SHP77 (cell line): ENCODE data around the gene MADD.
A peak's percentile ranks its signal among the peaks of the same experiment; 100 is the strongest.

ENCODE experiments used
- DNase-seq, 2 experiments: peaks; one replicate each; lab custom pipeline; 2025; lab: John Stamatoyannopoulos, UW

MADD gene

DNA sequence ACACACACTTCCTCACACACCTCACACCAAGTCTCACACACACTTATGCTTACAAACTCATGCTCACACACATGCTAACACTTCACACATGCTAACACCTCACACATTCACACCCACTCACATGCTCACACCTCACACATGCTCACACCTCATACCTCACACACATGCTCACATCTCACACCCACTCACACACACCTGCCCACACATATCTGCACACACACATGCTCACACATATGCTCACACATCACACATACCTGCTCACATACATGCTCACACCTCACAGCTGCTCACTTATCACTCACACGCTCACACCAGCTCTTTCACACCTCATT lies 87.0 kb downstream of the MADD start:
- no peak for DNase-seq

DNA sequence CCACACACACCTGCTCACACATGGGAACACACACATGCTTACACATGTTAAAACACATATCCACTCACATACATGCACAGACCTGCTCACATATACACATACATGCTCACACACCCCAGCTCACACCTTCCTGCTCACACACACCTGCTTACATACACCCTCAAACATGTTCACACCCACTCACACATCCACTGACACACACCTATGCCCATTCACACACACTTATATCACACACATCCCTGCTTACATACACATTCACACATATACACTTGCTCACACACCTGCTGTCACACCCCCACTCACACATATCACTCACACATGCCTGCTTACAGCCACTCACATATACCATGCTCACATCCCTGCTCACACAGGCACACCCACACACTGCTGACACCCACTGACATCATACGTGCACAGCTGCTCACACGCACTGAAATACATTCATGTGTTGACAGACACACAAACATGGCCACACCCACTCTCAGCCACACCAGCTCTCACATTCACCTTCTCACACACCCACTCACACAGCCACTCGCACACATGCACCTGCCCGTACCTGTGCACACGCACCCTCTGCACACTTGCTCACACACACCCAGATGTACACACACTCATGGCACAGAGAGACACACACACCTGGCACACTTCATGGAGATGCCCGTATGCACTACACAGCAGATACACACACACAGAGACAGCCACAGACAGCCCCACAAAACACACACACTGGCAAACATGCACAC lies 88.2 kb downstream of the MADD start:
- no peak for DNase-seq

GRCh38 chr11:47358731-47359051 lies 88.8 kb downstream of the MADD start:
- no peak for DNase-seq

GRCh38 chr11:47359162-47359561 lies 89.2 kb downstream of the MADD start:
- no peak for DNase-seq

GRCh38 chr11:47359586-47359985 lies 89.7 kb downstream of the MADD start:
- no peak for DNase-seq

GRCh38 chr11:47360341-47360740 lies 90.4 kb downstream of the MADD start:
- no peak for DNase-seq

DNA sequence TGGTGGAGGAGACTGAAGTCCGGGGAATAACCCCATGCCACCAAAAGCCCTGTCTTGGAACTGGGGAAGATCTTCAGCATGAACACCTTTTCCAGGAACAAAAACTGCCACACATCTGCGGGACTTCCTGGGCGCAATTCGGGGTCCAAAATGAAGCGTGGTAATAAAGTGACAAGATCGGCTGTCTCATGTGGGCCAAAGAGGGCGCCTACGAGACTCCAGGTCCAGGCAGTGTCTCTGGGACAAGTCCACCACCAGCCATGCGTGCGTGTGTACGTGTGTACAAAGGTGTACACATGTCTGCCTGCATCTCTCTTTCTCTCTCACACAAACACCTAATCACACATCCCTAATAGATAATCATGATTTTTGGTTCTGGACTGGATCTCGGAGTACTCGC lies 91.5 kb downstream of the MADD start:
- DNase-seq = no peak

- no peak for DNase-seq
Observed at GRCh38 chr11:47366020-47366490, 96.1 kb downstream of the MADD start.

- no peak for DNase-seq
Observed at GRCh38 chr11:47369676-47370075, 99.7 kb downstream of the MADD start.

- no peak for DNase-seq
Observed at GRCh38 chr11:47372422-47372821, 102.5 kb downstream of the MADD start.

- DNase-seq = peak; percentile 51 to 80
Observed at GRCh38 chr11:47373876-47374719, 104.2 kb downstream of the MADD start.

- DNase-seq = no peak
Observed at GRCh38 chr11:47374720-47375019, 104.7 kb downstream of the MADD start.

DNA sequence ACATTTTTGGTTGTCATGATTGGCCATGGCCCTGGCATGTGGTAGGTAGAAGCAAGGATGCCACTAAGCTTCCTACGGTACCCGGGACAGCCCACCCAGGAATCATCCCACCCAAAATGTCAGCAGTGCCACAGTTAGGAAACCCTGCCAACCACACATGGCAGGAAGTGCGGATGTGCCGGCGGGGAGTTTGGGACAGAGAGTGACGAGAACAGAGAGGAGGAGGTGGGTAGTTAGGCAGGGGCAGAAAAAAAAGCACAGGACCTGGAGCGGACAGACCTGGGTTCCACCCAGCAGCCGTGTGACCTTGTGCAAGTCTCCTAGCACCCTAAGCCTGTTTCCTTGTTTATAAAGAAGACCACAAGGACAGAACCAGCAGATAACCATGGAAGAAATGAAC lies 105.1 kb downstream of the MADD start:
- DNase-seq = no peak

DNA sequence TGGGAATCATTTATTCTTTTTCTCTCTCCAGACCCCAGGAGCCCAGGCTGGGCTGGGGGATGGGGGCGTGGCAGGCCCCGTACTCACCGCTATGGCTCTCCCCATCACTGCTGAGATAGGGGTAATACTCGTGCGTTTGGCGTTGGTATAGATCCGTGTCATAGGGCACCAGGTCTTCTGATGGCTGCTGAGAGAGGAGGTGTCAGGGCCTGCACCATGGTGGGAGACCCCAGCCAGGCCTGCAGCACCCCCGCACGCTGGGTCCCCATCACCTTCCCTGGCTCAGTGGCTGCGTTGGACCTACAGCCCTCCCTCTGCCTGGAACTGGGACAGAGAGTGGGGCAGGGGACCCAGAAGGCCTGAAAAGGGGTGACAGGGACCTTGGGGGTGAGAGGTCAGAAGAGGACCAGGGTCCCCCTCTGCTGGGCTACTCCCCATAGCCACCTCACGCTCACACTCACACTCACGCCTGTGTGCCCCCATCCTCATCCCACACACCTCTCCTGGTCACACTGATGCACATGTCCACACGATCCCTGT lies 105.7 kb downstream of the MADD start:
- no peak for DNase-seq

GRCh38 chr11:47376107-47376524 lies 106.2 kb downstream of the MADD start:
- DNase-seq = no peak

DNA sequence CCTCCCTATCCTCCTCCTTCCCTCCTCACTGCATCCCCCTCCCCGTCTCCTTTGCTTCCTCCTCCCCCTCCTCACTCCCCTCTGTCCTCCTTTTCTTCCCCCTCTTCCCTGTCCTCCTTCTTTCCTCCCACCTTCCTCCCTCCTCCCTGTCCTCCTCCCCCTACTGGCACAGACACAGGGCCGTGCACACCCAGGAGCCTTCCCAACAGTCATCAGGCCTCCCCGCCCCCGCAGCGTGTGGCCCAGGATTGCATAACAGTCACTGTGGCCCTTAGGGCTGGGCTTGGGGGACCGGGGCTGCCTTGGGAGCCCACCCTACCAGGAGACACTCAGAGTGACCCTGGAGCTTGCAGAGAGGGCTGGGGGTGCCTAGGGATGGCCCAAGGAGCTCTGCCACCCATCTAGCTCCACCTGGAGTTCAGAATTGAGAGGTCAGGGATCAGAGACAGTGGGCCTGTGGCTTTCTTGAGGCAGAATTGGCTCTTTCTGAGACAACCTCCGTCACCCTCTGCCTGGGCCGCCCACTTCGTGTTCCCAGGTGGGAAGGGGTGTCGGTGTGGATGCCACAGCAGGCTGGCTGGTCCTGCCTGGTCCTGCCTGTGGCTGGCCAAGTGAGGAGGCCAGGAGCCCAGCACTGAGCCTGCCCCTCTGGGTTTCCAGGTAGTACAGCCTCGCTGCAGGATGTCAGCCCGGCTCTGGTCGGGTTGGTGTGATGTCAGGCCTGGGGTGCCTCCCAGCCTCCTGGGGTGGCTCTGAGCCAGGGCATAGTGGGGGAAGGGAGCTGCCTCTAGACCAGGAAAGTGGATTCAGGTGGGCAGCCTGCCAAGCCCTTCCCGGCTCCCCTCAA lies 106.8 kb downstream of the MADD start:
- no peak for DNase-seq

- no peak for DNase-seq
Observed at GRCh38 chr11:47377571-47378009, 107.7 kb downstream of the MADD start.

GRCh38 chr11:47378010-47378835 lies 108.3 kb downstream of the MADD start, which contains the start of gene SPI1:
TSS of gene SPI1 (minus strand) at chr11:47378547. CDS start at chr11:47378353, 194 bp downstream.
- DNase-seq = no peak

- no peak for DNase-seq
Observed at GRCh38 chr11:47378836-47379170, 108.9 kb downstream of the MADD start.

- no peak for DNase-seq
Observed at GRCh38 chr11:47379317-47379716, 109.4 kb downstream of the MADD start.
